Right kidney (tissue), 9 donors: Measurements from ENCODE around the gene CLCN4.

Experiments used
- DNase-seq: peaks from one replicate; pipeline ENCODE4 v3.0.0-alpha.2; 2016
- long read RNA-seq, 8 donors: transcript quantifications; one replicate each; lab custom pipeline, GENCODE V29; 2026

CLCN4 gene
- long read RNA-seq, donor 1, partial matches to known transcripts = 5 of 5 reads
- long read RNA-seq, donor 1, other reads (novel, unspliced or antisense) = 0 of 5 reads
- long read RNA-seq, donor 2 = 0 reads
- long read RNA-seq, donor 3 = 0 reads
- long read RNA-seq, donor 4 = 0 reads
- long read RNA-seq, donor 5 = 0 reads
- long read RNA-seq, donor 6 = 0 reads
- long read RNA-seq, donor 7 = 0 reads
- long read RNA-seq, donor 8, full-length matches to known transcripts = 1 of 1 reads
- long read RNA-seq, donor 8, partial matches to known transcripts = 0 of 1 reads
- long read RNA-seq, donor 8, other reads (novel, unspliced or antisense) = 0 of 1 reads

DNA sequence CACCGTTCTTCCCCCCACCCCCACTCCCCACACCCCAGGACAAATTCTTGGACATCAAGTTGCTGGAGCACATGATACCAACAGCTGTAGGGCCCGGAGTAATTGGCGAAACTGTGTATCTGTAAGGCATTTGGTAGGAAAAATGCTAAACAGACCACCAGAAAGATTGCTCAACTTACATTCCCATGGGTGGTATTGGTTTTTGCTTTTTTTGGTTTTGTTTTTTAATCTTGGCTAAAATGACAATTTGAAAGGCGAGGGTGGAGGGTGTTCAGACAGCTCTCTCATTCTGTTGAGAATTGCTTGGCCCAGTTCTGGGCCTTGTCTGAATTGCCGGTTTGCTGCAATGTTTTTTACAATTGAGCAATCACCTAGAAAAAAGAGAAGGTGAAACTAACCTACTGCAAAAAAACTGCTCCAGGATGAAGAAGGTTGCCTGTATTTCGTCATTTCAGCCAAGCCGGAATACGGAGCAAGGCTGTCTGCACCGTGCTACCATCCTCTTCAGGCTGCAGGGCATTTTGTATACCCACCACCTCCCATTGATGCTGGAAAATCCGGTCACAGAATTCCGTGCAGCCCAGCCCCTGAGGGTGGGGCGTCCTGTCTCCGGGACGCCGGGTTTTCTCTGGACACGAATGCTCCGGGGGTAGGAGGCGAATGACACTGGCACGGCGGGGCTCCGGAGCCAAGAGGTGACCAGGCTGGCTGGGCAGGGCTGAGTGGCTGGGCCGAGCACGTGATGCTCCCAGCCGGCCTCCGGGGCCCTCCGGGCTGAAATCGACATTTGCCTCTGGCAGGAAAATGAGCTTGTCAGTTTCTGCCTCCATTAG, at the start of gene CLCN4:
CLCN4 (plus strand) TSS at position 777 of the 833 bp plus-strand sequence. CDS start 28,058 bp downstream, outside the sequence.
- DNase-seq = peak; percentile 48

DNA sequence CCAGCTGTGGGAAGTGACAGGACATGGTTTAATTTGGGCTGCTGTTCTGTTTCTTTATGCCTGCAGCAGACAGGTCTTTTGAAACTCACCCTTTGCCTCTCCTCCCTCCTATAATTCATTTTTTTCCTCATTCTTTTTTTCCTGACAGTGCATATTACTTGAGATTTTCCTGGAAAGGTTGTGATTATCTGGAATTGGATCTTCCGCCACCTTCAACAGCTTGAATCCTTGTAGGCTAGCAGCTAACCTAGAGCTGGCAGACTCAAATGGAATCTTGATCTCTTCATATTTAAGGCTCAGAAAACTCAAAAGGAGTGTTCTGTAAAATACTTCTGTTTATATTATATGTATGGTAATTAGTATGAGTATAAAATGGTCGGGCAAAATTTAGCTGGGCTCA, 49.3 kb upstream of the CLCN4 start:
- DNase-seq = no peak

DNA sequence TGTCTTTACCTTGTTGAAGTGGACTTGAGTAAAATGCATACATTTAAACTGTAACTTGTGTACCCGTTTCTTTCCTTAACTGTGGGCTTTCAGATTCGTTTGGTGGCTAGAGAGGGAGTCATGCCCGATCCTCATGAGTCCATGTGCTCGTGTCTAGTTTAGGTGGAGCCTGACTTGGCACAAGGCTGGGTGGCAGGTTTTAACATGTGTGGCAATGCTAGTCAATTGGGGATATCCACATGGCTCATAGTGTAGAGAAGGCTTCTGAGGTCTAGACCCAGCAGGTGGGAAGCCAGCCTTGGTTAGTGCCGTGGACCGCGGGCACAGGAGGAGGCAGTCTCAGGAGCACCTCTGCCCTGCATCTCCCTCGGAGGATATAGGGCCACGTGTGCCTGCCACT, 48.5 kb upstream of the CLCN4 start:
- no peak for DNase-seq

DNA sequence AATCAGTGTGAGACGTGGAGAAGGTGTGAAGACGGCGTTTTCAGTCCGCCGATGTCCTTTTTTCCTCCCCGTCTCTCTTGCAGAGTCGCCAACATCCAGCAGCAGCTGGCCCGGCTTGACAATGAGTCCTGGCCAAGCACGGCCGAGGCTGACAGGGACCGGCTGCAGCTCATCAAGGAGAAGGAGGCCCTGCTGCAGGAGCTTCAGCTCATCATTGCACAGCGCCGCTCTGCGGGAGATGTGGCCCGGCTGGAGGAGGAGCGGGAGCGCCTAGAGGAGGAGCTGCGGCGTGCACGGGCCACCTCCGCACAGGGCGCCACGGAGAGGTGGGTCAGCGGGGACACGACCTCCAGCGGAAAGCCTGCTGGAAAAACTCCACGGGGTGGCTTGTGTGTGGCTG, 47.1 kb upstream of the CLCN4 start:
- no peak for DNase-seq

DNA sequence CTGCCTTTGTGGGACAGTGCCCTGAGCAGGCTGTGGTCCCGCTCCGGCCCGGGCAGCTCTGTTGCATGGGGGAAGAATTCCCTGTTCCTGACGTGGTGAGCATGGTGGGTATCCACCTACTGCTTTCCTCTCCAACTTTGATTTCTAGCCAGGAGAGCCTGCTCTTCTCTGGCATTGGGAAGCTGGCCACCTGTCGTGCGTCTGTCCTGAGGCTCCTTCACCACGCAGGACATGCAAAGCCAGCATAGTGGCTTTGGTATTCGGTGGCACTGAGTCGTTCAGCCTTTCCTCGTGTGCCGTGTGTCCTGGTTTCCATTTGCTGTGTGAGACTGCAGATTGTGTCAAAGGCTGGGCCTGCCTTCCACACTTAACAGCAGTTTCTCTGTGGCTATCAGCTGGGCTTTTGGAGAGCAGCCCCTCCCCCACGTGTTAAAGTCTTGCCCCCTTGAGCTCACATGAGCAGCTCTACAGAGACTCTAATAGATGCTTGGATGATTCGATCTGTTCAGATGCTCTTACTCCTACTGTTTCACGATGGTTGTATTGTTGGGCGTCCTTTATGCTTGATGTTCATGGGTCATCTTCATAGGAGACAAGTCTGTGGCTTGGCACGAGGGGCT, 46.3 kb upstream of the CLCN4 start:
- no peak for DNase-seq

- no peak for DNase-seq
These were observed 45.8 kb upstream of the CLCN4 start for GRCh38 chrX:10110984-10111363.

DNA sequence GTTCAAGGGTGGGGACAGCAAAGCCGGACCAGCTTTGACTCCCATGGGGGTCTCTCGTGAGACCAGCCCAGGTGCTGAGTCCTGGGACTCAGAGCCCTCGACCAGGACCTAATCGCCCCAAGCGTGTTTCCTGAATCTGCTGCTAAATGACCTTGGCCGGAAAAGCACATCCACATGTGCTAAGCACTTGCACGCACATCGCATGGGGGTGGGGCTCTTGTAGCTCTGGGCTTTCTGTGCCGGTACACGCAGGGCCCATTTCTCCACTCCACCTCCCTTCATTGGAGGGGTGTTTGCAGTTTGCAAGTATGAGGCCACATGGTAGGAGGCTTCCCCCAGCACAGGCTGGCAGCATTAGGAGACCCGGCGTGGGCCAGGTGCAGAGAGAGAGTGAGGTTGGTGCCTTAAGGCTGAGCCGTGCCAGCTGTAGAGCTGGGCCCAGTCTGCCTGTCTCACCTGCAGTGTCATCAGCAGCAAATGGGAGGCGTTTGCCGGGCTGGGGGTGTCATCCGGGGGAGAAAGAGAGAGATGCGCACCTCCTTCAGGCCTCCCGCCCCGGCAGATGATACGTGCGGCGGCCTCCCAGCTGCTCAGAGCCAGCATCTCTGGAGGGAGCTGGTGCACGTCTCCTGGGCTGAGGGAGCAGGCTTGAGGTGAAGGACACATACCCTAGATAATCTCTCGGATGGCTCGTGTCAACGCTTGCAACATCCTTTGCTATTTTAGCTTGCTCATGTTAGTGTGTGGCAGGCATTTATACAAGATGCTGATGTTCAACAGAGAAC, 45.2 kb upstream of the CLCN4 start:
- no peak for DNase-seq

DNA sequence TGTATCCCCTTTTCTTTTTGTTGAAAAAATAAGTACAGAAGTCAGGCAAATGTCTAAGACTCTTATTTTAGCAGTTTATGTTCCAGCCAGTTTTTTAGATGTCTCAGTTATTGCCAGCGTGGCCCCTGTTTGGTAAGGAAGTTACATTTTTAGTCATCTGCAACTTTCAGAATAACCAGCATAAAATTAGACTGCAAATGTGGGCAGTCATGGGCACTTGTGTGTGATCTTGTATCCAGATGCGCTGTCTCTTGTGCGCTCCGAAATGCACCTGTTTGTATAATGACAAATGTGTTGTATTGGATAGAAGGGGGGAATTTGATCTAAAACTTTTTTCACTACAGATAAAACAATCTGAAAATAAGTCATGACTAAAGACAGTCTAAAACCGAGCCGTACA, 44.3 kb upstream of the CLCN4 start:
- DNase-seq = no peak

DNA sequence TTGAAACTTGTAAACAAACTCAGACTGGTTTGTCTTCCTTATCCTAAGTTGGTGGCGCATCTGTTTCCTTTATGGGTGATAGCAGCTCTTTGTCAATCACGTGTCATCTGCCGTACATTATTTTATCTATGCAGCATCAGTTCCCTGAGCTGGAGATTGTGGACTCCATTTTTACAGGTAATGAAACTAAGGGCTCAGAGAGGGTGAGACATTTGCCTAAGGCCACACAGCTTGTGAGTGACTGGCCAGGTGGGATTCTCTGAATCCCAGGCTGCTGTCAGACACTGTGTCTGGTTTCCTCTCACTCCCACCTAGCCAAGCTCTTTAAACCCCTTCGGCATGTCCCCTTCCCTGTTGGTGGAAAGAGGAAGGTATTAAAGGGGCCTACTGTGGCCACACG, 41.7 kb upstream of the CLCN4 start:
- no peak for DNase-seq

DNA sequence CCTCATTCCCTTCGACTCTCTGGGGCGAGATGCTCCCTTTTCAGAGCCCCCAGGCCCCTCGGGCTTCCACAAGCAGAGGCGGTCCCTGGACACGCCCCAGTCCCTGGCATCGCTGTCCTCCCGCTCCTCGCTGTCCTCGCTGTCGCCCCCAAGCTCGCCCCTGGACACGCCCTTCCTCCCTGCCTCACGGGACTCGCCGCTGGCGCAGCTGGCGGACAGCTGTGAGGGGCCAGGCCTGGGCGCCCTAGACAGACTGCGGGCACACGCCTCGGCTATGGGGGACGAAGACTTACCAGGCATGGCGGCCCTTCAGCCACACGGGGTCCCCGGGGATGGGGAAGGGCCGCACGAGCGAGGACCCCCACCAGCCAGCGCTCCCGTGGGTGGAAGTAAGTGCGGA, 39.5 kb upstream of the CLCN4 start:
- no peak for DNase-seq

DNA sequence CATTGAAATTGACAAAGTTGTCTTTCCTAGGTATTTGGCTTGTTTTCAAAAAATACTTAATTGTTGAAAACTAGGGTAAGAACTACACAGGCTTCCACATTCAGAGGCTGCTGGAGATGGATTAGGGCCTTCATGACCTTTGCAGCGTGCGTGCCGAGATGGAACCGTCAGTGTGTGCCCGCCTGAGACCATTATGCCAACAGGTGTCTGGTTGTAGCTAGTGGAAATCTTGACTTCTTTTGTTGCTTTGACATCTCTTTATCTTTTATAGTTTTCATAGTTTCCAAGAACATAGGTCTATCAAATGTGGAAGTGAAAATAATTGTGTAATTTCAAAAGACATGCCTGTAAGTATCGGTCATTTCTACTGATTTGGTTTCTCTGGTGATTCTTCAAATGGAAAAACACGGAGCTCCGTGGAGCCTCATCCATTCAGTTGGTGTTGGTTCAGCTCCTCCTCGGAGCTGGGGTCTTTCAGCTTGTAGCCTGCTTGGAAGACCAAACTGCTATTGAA, 38.9 kb upstream of the CLCN4 start:
- no peak for DNase-seq

GRCh38 chrX:10118530-10118929, 38.2 kb upstream of the CLCN4 start:
- no peak for DNase-seq

- peak; percentile 57 for DNase-seq
These were observed 37.3 kb upstream of the CLCN4 start for GRCh38 chrX:10119399-10119990.

- no peak for DNase-seq
These were observed 36.4 kb upstream of the CLCN4 start for GRCh38 chrX:10120331-10120730.

DNA sequence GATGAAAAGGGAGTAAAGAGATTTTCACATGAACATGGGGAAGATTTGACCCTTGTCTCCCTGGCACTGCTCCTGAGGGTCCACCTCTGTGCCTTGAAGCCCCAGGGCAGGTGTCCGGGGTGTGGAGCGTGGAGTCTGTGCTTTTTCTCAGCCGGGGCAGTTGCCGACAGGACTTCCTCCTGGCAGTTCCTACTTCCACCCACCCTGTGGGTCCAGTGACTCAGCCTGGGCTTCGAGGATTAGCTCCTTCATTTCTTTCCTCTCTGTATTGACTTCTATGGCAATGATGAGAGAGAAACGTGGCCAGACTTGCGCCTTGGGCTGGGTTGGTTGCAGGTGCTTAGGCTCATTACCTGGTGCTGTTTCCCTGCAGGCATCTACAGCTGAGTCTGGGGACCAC, 35.9 kb upstream of the CLCN4 start:
- DNase-seq = no peak

DNA sequence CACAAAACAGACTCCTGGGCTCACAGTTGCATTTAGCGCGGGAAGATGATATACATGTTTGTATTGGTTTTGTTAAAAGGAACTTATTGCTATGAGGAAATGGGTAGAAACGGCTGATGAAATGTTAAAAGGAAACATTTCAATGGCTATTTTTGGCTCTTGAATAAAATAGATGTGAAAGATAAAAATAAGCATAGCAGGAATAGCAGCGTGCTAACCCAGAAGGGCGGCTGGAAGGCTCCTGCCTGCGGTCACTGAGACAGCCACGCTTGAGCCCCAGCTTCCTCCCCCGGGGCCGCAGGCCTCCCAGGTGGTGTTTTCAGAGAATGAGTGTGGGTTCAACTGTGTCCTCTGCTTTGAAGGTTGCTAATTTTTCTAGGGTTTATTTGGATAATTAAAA, 35.0 kb upstream of the CLCN4 start:
- no peak for DNase-seq

DNA sequence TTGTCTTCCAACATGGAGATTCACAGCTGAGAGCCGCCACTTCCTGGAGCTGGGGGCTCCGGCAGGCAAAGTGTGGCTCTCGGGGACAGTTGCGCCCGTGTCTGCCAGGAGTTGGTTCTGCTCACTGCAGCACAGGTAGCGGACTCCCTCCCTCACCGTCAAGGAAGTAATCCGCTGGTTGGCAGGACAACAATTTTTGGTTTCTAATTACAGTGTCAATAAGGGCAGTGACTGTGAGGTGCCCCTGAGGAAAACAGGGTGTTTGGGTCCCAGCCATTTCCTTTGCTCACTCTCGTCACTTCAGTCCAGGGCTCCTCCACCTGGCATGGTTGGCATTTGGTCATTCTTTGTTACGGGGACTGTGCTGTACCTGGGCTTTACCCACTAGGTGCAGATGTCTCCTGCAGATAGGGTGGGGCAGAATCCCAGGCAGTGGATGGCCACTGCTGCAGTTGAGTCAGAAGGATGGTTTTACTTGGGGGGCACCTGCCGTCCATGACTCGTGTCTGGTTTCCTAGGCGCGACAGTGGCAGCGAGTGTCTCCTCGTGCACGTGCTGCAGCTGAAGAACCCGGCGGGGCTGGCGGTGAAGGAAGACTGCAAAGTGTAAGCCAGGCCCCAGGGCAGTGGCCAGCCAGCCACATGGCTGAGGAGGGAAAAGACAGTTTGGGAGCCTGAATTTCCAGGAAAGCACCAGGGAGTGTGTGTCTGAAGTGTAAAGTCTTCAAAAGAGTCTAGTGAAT, 32.1 kb upstream of the CLCN4 start:
- DNase-seq = no peak

GRCh38 chrX:10125248-10125615, 31.5 kb upstream of the CLCN4 start:
- no peak for DNase-seq

DNA sequence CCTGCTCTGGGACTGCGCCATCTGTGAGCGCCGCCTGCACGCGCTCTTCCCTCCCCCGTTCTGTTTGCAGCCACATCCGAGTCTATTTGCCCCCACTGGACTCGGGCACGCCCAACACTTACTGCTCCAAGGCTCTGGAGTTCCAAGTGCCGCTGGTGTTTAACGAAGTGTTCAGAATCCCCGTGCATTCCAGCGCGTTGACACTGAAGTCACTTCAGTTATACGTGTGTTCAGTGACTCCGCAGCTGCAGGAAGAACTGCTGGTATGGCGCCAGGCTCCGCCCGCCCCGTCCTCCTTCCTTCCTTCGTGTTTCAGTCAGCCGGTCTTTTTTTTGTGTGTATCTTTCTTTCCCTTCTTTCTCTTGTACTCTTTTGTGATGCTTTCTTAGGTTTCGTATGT, 30.7 kb upstream of the CLCN4 start:
- DNase-seq = no peak

- DNase-seq = no peak
These were observed 29.9 kb upstream of the CLCN4 start for GRCh38 chrX:10126834-10127233.

DNA sequence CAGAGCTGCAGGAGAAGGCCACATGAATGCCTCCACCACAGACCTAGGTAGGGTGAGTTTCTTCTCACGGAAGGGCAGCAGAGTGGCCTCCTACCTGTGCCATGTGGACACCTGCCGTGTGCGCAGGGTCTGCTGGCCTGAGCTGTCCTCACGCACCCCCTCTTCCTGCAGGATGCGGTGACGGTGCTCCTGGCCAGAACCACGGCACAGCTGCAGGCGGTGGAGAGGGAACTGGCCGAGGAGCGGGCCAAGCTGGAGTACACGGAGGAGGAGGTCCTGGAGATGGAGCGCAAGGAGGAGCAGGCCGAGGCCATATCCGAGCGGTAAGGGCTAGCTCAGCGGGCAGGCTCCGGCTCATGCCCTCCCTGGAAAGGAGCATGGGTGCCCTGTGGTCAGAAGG, 28.4 kb upstream of the CLCN4 start:
- DNase-seq = no peak
